Calu3 (cell line): ENCODE measurements around the gene CCDC14. TPM values are rescaled to one million over a fixed set of nuclear protein-coding genes. Genes with fewer than 3 reads are reported as not detected.
"Not testable (repeated sequence)": the region's sequence is repeated elsewhere in the genome, so short reads cannot be mapped to it uniquely, and the experiment has no call there.

Experiments used
- BruUV-seq: library from RNA; stranded (reverse); fragments of 400-500 nt; replicated peaks from 2 replicates; lab custom pipeline; 2021; lab: Mats Ljungman, UMichigan
- CTCF ChIA-PET: fragments of 300-600 bp; sonication (Branson Sonifier 250); formaldehyde crosslinking; loops from one replicate; lab custom pipeline; 2022; ENCODE audit warnings: antibody characterized with exemption; lab: Charles Lee
- DNase-seq: peaks from one replicate; pipeline ENCODE4 v3.0.0; 2022
- H3K27ac Mint-ChIP-seq: one replicate; pipeline ENCODE4 v1.8.0; 2022; ENCODE audit warnings: mixed read lengths; ENCODE audit not compliant: unreplicated experiment
- H3K27me3 Mint-ChIP-seq: one replicate; pipeline ENCODE4 v1.8.0; 2022; ENCODE audit warnings: mixed read lengths; ENCODE audit not compliant: unreplicated experiment
- H3K36me3 Mint-ChIP-seq: one replicate; pipeline ENCODE4 v1.8.0; 2022; ENCODE audit warnings: mild to moderate bottlenecking, moderate library complexity, mixed read lengths; ENCODE audit not compliant: insufficient read depth, unreplicated experiment
- H3K4me1 Mint-ChIP-seq: one replicate; pipeline ENCODE4 v1.8.0; 2022; ENCODE audit warnings: mild to moderate bottlenecking, low read depth, mixed read lengths; ENCODE audit not compliant: unreplicated experiment
- H3K4me3 Mint-ChIP-seq: one replicate; pipeline ENCODE4 v1.8.0; 2022; ENCODE audit warnings: mild to moderate bottlenecking, low read depth, moderate library complexity, mixed read lengths; ENCODE audit not compliant: unreplicated experiment
- H3K9me3 Mint-ChIP-seq: one replicate; pipeline ENCODE4 v1.8.0; 2022; ENCODE audit warnings: low read depth, mixed read lengths; ENCODE audit not compliant: unreplicated experiment
- intact Hi-C: fragments of 100-400 bp; cut with micrococcal nuclease; formaldehyde crosslinking; loops from one replicate; pipeline ENCODE4 v1.10.0; 2022; ENCODE audit not compliant: unreplicated experiment
- total RNA-seq: library from RNA; stranded (reverse); gene quantifications from 2 replicates; pipeline ENCODE4 v1.2.3, GENCODE V29; 2022
- TF ChIP-seq, protein P1 (sequence below): fragments of 200-600 bp; IDR thresholded peaks from one replicate; pipeline ENCODE4 v1.8.0; 2022; ENCODE audit warnings: antibody characterized with exemption; ENCODE audit not compliant: unreplicated experiment

Gene CCDC14
- total RNA-seq, 1 experiment from 2014 or later = 60.6 TPM

DNA sequence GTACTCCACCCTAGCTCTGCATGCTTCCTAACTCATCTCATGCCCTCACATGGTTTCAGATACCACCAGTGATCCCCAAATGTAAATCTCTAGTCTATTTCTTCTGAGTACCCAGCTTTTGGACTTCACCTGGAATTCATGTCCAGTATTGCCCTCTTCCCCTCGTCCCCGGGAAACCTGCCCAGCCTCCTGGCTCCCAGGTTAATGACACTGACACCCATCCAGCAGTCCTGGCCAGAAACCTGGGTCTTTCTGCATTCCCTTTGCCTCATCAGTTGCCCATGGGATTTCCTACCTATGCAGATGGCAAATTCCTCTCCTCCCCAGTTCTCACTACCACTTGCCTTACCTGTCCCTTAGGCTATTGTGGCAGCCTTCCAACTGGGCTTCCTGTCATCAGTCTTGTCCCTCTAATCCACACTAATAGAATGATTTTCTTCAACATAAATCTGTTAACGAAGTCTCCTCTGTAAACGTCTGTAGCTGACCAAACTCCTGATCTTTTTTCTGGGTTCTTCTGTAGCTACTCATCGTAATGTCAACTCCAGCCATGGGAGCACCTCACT, 61.6 kb downstream of the CCDC14 start:
- no peaks in the 10 kb centered on the region for H3K27me3 Mint-ChIP-seq
- H3K4me3 Mint-ChIP-seq = no peak overlapping the region
- no peaks in the 10 kb centered on the region for H3K9me3 Mint-ChIP-seq
- no peaks in the 10 kb centered on the region for H3K36me3 Mint-ChIP-seq
- no peak for DNase-seq
- intact Hi-C loops = no loop called here
- H3K4me1 Mint-ChIP-seq = peaks cover 8% of the 10 kb centered on the region
- no TSS peak for BruUV-seq
- TF ChIP-seq, protein P1, sequence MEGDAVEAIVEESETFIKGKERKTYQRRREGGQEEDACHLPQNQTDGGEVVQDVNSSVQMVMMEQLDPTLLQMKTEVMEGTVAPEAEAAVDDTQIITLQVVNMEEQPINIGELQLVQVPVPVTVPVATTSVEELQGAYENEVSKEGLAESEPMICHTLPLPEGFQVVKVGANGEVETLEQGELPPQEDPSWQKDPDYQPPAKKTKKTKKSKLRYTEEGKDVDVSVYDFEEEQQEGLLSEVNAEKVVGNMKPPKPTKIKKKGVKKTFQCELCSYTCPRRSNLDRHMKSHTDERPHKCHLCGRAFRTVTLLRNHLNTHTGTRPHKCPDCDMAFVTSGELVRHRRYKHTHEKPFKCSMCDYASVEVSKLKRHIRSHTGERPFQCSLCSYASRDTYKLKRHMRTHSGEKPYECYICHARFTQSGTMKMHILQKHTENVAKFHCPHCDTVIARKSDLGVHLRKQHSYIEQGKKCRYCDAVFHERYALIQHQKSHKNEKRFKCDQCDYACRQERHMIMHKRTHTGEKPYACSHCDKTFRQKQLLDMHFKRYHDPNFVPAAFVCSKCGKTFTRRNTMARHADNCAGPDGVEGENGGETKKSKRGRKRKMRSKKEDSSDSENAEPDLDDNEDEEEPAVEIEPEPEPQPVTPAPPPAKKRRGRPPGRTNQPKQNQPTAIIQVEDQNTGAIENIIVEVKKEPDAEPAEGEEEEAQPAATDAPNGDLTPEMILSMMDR = no peak
- CTCF ChIA-PET = no interaction called here
- no peak overlapping the region for H3K27ac Mint-ChIP-seq

DNA sequence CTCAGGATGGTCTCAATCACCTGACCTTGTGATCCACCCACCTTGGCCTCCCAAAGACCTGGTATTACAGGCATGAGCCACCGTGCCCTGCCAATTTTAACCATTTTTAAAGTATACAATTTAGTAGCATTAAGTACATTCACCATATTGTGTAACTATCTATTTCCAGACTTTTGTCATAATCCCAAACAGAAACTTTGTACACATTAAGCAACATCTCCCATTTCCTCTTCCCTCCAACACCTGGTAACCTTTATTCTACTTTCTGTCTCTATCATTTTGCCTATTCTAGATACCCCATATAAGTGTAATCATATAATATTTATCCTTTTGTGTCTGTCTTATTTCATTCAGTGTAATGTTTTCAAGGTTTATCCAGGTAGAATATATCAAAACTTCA, 68.0 kb downstream of the CCDC14 start:
- Mint-ChIP-seq H3K27me3 (no peaks in the 10 kb centered on the region), H3K4me3 (no peak overlapping the region), H3K27ac (no peak overlapping the region), H3K36me3 (no peaks in the 10 kb centered on the region), H3K4me1 (no peaks in the 10 kb centered on the region), H3K9me3 (peaks cover 5% of the 10 kb centered on the region)
- no peak for DNase-seq
- CTCF ChIA-PET = no interaction called here
- intact Hi-C loops = no loop called here
- TF ChIP-seq, protein P1 = no peak
- no TSS peak for BruUV-seq

DNA sequence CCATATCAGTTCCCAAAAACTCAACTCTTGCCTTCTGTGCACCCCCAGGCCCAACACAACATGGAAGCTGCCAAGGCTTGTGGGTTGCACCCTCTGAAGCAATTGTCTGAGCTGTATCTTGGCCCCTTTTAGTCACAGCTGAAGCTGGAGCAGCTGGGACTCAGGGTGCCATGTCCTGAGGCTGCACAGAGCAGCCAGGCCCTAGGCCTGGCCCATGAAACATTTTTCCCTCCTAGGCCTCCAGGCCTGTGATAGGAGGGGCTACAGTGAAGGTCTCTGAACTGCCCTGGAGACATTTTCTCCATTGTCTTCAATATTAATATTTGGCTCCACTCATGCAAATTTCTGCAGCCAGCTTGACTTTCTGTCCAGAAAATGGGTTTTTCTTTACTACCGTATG, 68.8 kb downstream of the CCDC14 start:
- H3K36me3 Mint-ChIP-seq = no peaks in the 10 kb centered on the region
- TF ChIP-seq, protein P1 = no peak
- BruUV-seq = no TSS peak
- CTCF ChIA-PET = no interaction called here
- DNase-seq = no peak
- intact Hi-C loops = no loop called here
- H3K4me3 Mint-ChIP-seq = no peak overlapping the region
- H3K27ac Mint-ChIP-seq = no peak overlapping the region
- no peaks in the 10 kb centered on the region for H3K27me3 Mint-ChIP-seq
- H3K4me1 Mint-ChIP-seq = no peaks in the 10 kb centered on the region
- H3K9me3 Mint-ChIP-seq = peaks cover 5% of the 10 kb centered on the region

DNA sequence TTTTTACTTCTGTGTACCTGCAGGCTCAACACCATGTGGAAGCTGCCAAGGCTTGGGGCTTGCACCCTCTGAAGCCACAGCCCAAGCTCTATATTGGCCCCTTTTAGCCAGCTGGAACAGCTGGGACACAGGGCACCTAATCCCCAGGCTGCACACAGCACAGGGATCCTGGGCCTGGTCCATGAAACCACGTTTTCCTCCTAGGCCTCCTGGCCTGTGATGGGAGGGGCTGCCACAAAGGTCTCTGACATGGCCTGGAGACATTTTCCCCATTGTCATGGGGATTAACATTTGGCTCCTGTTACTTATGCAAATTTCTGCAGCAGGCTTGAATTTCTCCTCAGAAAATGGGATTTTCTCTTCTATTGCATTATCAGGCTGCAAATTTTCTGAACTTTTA, 70.0 kb downstream of the CCDC14 start:
- H3K27me3 Mint-ChIP-seq, DNase-seq, H3K4me3 Mint-ChIP-seq, H3K27ac Mint-ChIP-seq, H3K36me3 Mint-ChIP-seq, CTCF ChIA-PET, intact Hi-C loops, BruUV-seq, H3K9me3 Mint-ChIP-seq, H3K4me1 Mint-ChIP-seq: not testable (repeated sequence)

DNA sequence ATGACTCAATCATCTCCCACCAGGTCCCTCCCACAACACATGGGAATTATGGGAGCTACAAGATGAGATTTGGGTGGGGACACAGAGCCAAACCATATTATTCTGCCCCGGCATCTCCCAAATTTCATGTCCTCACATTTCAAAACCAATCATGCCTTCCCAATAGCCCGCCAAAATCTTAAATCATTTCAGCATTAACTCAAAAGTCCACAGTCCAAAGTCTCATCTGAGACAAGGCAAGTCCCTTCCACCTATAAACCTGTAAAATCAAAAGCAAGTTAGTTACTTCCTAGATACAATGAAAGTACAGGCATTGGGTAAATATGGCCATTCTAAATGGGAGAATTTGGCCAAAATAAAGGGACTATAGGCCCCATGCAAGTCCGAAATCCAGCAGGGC, 70.9 kb downstream of the CCDC14 start:
- BruUV-seq, CTCF ChIA-PET, DNase-seq, H3K36me3 Mint-ChIP-seq, H3K27ac Mint-ChIP-seq, intact Hi-C loops, H3K9me3 Mint-ChIP-seq, H3K4me3 Mint-ChIP-seq, H3K4me1 Mint-ChIP-seq, H3K27me3 Mint-ChIP-seq: not testable (repeated sequence)
